ENCODE measurements around the gene ART4.

Gene ART4, protein sequence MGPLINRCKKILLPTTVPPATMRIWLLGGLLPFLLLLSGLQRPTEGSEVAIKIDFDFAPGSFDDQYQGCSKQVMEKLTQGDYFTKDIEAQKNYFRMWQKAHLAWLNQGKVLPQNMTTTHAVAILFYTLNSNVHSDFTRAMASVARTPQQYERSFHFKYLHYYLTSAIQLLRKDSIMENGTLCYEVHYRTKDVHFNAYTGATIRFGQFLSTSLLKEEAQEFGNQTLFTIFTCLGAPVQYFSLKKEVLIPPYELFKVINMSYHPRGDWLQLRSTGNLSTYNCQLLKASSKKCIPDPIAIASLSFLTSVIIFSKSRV

DNA sequence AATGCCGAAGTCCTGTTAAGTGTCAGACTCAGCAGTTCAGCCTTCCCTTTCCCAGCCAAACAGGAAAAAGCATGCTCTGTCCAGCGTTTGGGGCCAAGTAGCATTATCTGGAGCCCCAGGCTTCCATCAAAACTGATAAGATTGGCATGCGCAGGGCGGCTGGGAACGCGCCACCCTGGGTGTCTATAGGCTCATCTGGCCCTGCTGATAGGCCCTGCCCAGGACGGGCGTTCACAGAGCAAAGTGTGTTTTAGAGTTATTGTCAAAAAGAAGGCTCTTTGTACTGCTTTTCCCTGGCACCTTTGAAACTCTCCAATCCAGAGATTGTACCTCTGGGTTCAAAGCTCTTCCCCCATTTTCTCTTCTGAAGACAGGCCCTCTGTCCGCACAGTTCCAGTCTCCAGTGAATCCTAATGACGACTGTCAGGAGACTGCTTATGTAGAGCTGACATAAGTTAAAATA lies at the start of gene ART4:
Gene ART4, minus strand, starts transcription at position 102 of the 463 bp plus-strand sequence. CDS start 413 bp downstream, outside the sequence.
- FAIRE-seq: no peak

DNA sequence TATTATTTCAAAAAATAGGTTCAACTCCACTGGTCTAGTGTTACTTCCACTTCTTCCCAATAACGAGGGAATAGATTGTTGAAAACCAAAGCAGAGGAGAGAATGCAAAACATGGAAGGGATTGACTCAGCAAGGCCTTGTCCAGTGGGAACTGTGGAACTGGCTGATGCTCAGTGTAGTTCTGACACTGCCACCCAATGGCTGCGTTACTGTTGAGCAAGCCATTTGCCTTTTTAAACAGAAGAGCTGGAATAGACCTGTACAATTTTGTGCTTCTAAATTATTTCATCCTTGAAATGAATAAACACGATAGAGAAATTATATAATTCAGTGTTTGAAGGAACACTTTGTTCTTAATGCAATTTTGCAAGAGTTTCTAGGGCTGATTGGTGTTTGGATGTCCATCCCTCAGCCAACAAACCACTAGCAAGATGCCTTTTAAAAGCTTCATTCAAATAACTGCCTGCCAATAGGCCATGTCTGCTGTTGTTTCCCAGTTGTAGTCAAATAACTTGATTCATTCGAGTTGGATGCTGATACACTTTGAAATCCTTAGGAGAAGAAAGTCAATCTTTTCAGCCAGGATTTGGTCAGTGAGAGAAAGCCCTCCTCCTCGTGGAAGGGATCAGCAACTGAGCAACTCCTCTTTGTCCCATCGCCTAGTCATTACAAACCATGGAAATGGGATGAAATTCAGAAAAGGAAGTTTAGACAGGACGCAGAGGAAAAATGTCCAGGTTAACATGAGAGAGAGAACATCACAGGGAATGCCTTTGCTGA lies 49.6 kb upstream of the ART4 start:
- FAIRE-seq: no peak

DNA sequence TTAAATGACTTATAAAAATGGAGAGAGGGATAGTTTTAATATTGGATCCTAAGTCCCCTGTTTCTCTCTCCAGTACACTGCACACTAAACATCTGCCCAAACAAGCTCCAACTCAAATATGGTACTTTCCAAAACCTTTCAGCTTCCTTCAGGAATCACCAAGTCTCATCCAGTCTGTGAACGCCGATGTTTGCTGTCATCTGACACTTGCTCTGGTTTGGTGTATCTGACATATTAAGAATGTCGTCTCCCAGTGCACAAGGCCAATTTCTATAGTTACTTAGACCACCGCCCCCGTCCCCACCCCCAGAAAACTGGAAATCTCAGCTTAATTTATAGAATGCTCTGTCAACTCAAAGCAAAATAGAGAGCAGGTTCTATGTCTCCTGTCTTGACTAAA lies 47.4 kb upstream of the ART4 start:
- no peak for FAIRE-seq

GRCh38 chr12:14886271-14886670 lies 42.9 kb upstream of the ART4 start:
- no peak for FAIRE-seq

DNA sequence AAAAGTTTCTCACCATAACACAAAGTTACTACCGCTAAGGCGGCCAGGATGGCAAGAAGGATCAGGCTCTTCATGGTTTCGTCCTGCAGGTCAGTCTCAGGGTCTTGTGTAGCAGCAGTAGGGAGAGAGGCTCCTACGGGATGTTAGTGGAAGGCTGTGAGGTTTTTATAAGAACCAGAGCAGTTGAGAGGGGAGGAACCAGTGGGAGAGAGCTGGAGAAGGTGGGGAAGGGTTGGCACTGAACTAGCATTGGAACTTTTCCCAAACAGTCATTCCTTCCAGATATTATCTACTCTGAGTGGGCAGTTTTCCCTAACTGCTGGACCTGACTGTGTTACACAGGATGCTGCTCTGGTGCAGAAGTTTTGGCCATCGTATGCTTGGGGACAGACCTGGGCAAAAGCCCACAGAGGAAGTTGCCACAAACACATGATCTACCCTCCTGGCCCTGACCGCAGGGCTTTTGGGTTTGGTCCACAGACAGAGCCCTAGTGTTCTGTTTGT lies 42.4 kb upstream of the ART4 start, which contains the start of gene MGP:
Gene MGP, minus strand, starts transcription at position 137 of the 504 bp plus-strand sequence. Its CDS starts 63 bp downstream, at position 74.
- FAIRE-seq: no peak

GRCh38 chr12:14884458-14884878 lies 41.1 kb upstream of the ART4 start:
- FAIRE-seq: no peak

- FAIRE-seq: no peak
Measured at GRCh38 chr12:14883686-14884085, 40.4 kb upstream of the ART4 start.

GRCh38 chr12:14880890-14881453 lies 37.6 kb upstream of the ART4 start:
- no peak for FAIRE-seq

DNA sequence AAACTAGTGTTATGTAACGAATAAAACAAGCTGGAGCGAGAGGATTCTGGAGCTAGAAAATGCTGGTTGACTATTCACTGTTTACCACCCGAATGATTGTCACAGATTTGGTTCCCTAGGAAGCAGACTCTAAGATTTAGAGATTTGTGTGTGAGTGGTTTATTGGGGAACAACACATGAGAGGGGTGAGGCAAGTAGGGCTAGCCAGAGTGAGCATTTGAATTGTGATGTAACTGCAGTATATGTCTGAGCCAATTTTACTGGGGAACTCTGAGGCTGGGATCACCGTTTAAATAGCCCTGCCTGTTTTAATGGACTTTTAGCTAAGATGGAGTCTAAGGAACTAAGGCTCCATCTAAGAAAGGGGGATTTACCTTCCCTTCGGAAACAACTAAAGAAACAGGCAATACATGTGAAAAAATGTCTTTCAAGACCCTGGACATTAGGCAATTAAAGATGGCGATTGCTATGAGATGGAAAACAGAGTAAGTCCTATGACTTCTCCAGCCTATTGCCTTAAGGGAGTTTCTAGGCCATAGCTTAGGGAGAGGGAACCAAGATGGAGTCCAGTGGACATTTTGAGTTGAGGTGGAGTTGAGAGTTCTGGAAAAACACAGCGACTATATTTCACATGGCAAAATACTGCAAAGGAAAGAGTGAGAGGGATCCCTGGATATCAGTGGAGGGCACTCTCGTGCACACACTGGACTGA lies 36.1 kb upstream of the ART4 start:
- no peak for FAIRE-seq

GRCh38 chr12:14878488-14878887 lies 35.2 kb upstream of the ART4 start:
- FAIRE-seq: no peak

DNA sequence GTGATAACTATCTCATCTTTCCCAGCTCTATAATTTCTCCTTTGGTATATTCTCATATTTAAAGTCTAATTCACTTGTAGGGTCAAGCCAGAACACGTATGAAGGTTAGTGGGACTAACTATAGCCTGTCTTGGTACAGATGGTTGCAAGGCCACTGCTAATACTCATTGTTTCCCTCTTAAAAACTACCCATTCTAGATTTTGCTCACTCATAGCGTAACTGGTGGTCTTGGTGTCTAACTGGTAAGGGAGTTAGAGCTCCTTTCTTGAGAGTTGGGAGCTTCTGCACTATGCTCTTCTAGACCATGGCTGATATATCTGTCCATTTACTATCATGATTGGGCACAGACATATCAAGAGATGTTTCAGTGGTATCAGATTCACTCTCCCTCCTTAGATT lies 33.5 kb upstream of the ART4 start:
- FAIRE-seq: no peak

- no peak for FAIRE-seq
Measured at GRCh38 chr12:14874882-14875281, 31.6 kb upstream of the ART4 start.

GRCh38 chr12:14873440-14874185 lies 30.3 kb upstream of the ART4 start:
- FAIRE-seq: no peak

DNA sequence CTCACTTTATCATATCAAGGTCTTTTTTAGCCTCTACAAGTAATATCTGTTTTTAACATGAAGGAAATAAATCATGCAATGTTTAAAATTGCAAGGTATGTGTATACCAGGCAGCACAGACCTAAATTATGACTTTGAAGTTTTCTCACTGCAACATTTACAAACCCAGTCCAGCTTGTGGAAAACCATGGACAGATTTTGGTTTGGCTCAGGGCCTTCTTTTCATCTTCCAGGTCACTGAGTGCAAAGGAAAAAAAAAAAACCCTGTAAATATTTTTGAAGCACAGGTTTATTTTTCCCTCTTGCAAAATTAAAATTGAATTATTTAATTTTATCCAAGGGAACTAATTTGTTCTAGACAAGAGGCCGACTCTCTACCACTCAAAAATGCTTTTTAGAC lies 28.6 kb upstream of the ART4 start:
- FAIRE-seq: no peak

GRCh38 chr12:14871247-14871646 lies 27.9 kb upstream of the ART4 start:
- no peak for FAIRE-seq

DNA sequence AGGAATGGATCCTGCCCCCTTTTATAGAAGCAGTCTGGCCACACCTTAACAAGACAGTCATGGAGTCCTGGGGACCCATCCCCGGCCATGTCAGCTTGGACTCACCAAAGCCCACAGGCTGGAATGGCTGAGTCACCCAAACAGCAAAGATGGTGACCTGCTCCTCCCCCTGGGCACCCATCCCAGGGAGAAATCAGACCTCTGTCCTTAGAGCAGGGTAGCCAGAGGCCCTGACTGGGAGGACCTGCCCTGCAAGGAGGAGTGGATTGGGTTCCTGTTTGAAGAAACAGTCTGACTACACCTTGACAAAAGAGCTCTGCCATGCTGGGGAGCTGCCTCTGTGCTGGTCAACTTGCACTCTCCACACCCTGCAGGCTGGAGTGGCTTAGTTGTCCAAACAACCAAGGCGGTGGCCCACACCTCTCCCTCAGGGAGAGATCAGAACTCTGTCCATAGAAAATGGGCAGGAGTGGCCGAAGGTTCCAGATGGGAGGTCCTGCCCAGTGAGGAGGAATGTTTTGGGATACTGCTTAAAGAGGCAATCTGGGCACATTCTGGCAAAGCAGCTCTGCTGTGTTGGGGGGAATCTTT lies 25.7 kb upstream of the ART4 start:
- no peak for FAIRE-seq

GRCh38 chr12:14860490-14860889 lies 17.2 kb upstream of the ART4 start:
- FAIRE-seq: no peak

GRCh38 chr12:14858513-14858912 lies 15.2 kb upstream of the ART4 start:
- no peak for FAIRE-seq

DNA sequence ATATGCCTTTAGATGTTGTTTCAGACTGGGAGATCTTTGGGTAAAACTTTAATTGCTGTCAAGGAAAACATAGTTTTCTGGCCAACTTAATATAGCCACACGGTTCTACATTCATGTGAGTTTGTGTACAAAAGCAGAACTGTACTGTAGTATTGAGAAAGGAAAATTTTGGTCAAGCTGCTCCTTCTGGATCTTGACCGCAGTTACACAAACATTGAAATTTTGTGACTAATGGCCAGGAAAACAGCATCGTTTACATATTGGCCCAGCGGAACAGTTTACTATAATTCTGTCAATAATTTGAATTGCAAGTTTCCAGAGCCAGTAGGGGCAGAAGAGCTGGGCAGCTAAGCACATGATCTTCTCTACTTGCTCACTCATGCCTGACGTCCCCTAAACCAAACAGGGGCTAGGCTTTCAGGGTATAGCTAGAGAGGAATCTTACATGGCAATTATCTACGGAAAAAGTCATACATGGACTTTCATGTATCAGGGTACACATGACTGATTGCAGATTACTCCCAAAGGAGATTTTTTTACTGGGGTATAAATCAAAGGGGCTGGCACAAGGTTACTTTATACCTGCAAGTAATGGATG lies 11.4 kb upstream of the ART4 start:
- no peak for FAIRE-seq

GRCh38 chr12:14853961-14854360 lies 10.6 kb upstream of the ART4 start:
- FAIRE-seq: no peak

DNA sequence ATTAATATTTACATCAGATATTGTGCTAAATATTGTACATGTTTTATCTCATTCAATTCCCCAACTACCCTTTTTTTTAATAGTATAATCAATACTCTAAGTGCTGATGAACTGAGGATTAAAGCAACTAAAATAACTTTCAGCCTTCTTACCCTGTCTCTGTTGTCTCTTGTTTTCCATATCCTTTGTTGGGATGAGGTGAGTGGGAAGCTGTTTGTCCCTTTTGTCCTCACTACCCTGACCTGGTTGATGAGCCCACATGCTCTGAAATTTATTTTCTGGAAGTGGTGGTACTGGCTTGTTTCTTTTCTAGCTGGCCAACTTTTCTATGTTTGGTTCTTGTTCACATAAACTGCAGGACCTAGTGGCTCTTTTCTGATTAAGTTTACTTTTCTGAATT lies 9.6 kb upstream of the ART4 start:
- no peak for FAIRE-seq
